ENCODE results near the gene UMODL1.
"Not testable (repeated sequence)": the region's sequence is repeated elsewhere in the genome, so short reads cannot be mapped to it uniquely, and the experiment has no call there.

UMODL1 gene

DNA sequence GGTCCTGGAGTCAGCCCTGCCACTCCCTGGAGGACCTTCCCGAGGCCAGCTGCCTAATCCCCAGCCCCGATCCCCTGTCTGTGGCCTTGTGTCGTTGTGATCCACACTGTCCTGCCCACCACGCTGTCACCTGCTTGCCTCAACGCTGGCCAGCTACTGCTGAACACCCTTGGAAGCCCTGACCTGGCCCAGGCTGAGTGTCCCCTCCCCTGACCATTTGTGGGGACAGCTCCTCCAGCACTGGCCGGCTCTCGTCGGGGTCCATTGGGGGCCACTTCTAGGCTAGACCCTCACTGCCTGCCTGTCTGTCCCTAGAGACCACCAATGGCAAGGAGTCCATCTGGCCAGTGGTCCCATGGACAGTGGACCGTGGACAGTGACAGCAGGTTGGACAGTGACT, 12.0 kb upstream of the UMODL1 start:
- no peak for DNase-seq (ENCODE audit: low read depth)

DNA sequence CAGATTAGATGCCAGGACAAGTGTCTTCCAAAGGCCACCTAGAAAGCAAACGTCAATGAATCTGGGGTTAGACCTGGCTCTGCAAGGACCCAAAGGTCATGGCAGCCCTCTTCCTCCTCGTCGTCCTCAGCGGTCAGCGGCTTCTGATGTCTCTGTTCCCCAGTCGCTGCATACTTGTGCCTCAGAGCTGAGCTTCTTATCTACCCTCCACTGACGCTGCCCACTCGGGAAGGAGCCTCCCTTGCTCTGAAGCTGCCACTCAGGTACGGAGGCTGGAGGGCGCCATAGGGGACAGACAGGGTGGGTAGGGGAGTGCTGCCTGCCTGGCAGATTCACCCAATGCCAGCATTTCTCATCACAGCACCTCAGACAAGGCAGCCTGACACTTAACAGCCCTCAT, 11.4 kb upstream of the UMODL1 start:
- no peak for DNase-seq (ENCODE audit: low read depth)

DNA sequence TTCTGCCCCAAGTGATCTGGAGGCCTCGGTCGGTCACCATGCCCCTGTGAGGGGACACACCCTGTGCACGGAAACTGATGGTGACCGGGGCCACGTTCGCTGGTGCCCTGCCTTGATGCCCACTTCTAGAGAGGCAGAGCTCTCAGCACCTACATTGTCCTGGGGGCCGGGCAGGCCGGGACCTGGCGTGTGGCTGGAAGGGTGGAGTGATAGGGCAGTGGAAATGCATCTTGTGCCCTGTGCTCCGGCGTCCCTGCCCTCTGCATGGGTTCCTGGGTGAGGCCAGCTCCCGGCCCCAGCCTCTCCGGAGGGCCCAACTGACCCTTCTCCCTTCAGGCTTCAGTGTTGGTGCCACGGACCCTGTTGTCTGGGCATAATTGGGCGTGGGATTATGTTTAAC, 11.0 kb upstream of the UMODL1 start:
- DNase-seq (ENCODE audit: low read depth), result no peak

DNA sequence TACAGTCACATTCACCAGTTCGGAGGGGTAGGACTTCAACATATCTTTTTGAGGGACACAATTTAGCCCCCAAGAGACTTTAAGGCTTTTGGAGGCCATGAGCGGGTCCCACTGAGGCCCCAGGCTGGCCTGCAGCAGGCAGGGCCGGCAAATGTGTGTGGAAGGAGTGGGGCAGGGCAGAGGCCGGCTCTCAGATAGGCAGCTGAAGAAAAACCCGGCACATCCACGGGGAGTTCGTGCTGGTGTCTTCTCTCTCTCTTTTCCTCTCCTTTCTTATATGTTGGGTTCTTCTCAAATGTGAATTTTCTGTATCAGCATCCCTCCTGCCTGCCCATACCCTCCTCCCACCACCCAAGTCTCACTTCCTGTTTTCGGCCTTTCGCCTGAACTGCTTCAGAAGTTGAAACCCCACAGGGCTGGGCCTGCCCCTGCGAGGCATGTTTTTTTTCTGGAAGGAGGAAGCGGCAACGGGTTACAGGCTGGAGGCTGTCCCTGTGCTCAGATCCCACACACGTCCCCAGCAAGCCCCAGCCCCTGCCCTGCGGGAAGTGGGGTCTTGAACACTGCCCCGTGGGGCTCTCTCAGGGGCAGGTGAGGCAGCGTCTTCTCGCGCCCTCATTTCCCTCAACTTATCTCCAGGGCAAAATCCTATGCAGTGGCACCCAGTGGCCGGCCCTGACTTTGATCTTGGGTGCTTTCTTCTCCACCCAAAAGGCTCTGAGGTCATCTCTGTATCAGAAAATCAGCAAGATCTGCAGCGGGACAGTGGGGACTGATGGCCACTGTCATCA, 9.7 kb upstream of the UMODL1 start:
- DNase-seq (ENCODE audit: low read depth), result no peak

DNA sequence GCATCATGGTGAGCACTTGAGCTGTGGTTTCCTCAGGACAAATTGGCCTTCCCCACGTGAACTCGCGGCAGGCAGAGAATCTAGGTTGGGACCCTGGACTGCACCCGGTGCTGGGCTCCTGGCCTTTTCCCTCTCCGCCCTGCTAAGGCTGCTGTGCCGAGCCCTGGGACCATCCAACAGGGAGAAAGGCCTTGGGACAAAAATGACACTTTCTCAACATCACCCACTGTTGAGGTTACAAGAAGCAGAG, 9.2 kb upstream of the UMODL1 start:
- no peak for DNase-seq (ENCODE audit: low read depth)

DNA sequence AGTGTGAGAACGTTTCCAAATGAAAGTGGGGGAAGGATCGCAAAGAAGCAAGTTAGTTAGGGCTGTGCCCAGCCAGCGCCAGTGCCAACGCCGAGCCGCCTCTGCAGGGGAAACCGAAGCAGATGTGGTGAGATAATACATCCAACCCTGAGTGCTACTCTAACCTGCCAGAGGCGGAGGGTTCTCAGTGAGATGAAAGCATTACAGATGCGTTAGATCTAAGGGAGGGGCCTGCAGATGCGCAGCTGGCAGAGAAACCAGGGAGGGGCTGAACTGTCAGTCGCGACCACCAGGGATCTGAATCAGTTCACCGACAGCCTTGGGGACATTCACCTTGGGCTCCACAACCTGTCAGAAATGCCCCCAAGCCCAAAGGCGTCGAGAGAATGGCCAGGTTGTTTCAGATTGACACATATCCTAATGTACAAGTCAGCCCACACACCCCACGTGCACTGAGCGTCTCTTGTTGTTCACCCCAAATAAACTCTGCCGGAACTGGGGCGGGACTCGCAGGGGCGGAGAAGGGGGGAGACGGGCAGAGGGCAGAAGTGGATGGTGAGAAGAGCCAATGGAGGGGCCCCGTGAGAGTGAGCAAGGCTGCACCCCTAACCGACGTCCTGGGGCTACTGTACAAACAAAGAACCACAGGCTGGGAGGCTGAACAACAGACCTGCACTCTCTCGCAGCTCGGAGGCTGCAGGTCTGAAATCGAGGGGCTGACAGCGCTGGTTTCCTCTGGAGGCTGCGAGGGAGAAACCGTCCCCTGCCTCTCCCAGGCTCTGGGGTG, 8.7 kb upstream of the UMODL1 start:
- DNase-seq (ENCODE audit: low read depth), result no peak

DNA sequence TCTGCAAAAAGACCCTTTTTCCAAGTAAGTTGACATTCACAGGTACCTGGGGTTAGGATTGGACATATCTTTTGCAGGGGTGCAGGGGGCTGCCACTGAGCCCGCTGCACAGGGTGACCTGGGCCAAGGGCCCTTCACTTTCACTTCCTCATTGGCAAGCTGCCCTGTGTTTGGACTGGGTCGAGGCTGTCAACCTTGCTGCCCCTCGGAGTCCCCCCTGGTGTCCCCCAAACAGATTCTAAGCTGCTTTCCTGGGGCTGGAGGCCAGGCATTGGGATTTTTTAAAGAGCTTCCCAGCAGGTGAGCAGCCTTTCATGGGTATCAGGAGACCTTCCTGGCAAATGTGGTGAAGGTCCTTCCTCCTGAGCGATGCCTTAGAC, 7.9 kb upstream of the UMODL1 start:
- DNase-seq (ENCODE audit: low read depth), result no peak

DNA sequence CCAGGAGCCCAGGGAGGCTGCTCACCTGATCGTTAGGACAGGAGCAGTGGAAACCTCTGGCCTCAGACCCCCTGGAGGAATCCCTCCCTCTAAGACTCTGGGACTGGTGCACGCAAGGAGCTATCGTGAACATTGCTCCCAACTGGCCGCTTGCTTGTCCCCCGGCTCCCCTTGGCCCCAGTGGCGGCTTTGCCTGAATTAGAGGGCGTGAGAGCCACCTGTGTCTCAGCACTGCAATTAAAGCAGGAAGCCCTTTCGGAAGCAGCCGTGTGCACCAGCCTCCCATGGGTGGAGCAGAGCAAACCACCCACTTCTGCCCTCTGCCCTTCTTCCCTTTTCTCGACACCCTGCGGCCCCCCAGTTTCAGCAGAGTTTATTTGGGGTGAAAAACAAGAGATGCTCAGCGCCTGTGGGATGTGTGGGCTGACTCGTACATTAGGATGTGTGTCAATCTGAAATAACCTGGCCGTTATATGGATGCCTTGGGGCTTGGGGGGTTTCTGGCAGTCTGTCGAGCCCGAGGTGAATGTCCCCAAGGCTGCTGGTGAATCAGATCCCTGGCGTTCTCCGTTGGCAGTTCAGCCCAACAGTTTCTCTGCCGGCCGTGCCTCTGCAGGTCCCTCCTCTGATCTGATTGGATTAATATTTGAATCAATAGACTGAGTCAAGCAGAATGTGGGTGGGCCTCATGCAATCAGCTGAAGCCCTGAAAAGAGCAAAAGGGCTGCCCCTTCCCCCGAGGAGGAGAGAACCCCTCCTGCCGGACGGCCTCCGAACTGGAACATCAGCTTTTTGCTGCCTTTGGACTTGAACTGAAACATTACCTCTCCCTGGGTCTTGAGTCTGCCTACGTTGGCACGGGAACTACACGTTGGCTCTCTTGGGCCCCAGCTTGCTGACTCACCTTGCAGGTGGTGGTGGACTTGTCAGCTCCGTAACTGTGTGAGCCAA, 7.3 kb upstream of the UMODL1 start:
- DNase-seq (ENCODE audit: low read depth), result no peak

DNA sequence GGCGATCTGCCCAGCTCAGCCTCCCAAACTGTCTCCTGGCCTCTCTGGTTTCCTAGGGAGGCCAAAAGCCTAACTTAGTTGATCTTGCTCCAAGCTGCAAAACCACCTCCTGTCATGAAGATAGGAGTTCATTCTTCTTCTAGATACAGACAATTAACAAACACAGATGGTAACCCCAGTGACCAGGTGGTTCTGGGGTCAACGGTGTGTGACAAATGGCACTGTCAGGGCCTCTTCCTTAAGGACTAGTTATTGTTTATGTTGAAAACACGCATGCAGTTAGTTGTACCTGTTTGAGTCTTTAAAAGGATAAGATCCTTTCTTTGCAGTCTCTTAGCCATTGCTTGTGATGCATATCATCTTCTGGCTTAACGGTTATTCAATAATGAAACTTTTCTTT, 4.6 kb upstream of the UMODL1 start:
- no peak for DNase-seq (ENCODE audit: low read depth)

DNA sequence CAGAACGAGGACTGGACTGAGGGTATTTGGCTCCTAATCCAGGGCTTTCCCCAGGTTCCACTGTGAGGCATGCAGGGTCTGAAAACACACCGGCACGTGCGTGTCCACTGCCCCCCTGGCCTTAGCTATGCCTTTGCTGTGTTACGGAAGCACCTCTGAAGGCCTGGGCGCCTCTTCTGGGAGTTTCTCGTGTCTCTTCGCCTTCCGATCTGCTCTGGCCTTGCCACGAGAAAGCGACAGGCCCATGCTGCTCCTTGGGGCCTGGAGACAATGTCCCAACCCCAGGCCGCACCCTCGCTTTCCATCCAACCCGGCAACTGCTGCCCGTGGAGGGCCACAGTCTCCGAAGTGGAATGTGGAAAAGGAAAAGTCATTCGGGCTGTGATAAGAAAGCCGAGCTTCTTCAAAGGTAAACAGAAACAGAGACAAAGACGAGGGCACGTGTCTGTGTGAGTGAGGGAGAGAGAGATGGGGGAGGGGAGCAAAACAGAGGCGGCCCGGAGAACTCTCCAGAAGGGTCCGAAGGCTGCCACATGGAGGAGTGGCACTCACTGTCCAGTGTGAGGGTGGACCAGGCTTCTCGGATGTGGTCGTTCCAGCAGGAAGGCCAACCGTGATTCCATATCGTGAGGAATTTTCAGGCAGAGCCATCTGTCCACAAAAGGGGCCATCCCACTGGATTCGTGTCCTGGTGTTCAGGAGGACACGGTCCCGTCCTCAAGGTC, 3.4 kb upstream of the UMODL1 start:
- DNase-seq (ENCODE audit: low read depth), result no peak

DNA sequence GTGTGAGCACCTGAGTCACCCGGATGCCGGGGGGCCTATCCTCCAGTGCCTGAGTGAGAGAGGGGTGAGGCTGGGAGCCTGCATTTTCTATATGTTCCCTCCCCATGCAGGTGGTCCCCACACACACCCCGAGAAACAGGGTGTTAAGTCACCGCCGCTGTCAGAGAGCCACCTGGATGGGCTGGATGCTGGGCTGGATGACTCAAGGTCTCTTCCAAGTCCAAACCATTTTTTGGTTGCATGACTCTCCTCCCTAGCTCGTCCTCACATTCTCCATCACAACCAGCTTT, 2.9 kb upstream of the UMODL1 start:
- DNase-seq (ENCODE audit: low read depth), result no peak

DNA sequence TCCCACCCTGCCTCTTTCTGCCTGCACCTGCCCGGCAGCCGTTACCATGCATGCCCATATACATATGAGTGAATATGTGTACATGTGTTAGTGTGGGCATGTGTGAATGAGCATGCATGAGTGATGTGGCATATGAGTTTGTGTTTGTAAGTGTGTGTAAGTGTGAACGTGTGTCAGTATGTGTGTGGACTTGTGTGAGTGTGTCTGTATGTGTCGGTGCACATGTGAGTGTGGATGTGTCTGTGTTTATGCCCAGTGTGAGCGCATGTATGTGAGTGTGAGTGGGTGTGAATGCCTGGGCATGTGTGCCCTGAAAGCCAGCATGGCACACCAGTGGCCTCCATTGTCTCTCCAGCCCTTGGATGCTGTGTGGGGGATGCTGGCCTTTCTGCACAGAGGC, 2.5 kb upstream of the UMODL1 start:
- no peak for DNase-seq (ENCODE audit: low read depth)

DNA sequence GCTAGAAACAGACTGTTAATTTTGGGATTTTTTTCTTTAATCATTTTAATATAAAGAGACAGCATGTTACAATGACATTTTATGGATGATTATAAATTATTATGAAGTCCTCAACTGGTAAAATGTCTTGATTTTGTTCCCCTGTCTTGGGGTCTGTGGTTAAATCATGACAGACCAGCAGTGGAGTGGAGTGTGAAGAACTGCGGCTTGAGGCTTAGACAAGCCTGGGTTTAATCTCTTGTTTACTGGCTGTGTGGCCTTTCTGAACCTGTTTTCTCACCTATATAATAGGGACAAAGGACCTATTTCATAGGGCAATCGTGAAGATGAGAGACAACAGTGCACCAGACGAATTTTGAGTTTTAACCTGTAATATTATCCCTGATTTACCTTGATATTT, 1.8 kb upstream of the UMODL1 start:
- DNase-seq (ENCODE audit: low read depth), result no peak

DNA sequence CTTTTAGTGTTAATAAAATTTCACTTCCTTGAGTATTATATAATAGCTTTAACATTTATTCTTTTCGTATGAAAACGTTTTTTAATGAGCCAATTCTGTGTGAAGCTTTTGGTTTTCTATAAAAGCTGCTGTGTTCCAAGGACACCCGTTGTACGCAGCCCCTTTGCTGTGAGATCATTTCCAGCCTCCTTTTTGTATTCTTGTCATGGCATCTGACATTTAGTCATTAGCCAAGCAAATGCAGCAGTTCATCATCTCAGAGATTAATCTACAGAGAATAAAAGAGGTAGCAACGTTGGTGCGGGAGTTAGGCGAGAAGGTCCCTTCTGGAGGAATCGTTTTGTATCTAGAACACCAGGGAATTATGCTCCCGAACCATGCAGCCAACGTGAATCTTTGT, 1.3 kb upstream of the UMODL1 start:
- DNase-seq (ENCODE audit: low read depth), result no peak

DNA sequence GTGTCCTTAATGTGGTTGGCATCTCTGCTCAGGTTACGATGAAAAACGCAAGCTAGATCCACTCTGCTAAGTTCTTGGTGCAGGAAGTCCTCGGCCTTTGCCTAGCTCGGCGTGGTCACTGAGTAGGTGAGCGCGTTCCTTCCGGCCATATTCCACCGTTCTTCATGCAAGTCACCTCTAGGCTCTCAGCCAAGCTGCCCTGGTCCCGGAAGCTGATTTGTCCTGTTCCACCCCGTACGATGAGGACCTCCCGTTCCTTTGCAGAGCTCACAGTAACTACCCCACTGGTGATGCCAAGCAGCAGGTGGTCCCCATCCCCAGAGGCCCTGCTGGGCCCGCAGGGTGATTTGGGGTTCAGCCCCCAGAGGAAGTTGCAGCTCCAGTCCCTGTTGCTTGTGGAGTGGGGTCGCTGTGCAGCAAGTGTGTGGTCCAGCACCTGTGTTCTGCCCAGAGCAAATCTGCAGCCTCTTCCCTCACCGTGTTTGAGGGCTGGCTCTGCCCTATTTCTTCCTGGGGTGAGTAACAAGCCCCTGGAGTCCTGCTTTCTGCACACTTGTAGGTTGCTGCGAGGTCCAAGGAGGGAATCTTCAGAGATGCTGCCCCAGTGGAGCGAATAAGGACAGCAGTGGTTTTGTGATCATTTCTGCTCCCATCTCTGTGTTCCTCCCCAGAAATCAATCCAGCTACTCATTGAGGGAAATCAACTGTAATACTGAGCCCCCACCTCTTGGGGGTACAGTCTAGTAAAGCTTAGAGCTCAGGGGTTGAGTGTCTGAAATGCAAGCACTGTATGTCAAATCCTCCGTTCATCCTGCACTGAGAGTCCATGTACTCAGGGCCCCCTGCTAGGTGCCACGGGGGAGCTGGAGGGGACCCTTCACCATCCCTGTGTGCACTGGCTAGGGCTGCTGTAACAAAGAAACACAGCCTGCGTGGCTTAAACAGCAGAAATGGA, 2.3 kb downstream of the UMODL1 start:
- no peak for DNase-seq (ENCODE audit: low read depth)

DNA sequence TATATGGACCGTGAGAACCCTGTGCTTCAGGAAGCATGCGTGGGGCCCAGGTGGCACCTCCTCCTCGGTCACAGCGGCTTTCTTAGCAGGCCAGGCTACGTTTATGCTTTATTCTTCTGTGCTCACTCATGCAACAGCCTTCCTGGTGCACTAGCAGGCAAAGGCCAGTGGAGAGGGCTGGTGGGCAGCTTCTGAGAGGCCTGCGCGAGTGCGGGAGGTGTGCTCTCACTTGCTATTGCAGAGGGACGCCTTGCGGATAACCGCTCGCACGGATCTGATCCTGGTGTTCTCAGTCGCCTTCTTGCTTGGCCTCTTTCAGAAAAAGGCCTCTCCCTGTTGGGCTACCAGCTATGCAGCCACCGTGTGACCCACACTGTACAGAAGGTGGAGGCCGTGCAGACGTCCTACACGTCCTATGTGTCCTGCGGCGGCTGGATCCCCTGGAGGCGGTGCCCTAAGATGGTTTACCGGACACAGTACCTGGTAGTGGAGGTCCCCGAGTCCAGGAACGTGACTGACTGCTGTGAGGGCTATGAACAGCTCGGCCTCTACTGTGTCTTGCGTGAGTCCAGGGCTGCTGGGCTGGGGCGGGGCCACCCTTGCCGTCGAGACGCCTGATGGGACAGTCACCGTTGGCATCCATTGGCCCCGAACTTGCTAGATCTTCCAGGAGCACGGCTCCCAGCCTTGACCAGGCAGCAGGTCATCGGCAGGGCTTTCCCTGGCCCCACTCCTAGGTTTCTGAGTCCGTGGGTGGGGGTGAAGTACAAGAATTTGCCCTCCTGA, 4.8 kb downstream of the UMODL1 start:
- DNase-seq (ENCODE audit: low read depth), result no peak

DNA sequence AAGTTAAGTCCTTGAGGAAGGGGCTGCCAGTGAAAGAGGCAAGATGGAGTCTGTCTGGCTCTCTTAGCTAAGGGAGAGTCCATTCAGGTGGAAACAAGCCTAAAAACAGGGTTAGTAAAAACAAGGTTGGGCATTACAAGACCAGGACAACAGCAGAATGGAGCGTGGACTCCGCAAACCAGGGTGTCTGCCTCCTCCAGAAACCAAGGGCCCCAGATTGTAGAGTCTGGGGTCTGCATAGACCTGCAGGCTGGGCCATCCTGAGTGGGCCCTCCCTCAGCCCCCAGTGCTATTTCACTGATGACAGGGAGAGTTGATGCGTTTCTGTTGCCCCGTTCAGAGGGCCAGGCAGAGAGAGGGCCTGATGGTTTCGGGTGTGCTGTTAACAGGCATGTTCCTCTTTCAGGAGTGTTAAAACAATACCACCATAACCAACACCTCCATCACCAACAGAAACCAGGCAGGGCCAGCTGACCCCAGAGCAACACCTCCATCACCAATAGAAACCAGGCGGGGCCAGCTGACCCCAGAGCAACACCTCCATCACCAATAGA, 6.6 kb downstream of the UMODL1 start:
- not testable (repeated sequence) for DNase-seq (ENCODE audit: low read depth)

DNA sequence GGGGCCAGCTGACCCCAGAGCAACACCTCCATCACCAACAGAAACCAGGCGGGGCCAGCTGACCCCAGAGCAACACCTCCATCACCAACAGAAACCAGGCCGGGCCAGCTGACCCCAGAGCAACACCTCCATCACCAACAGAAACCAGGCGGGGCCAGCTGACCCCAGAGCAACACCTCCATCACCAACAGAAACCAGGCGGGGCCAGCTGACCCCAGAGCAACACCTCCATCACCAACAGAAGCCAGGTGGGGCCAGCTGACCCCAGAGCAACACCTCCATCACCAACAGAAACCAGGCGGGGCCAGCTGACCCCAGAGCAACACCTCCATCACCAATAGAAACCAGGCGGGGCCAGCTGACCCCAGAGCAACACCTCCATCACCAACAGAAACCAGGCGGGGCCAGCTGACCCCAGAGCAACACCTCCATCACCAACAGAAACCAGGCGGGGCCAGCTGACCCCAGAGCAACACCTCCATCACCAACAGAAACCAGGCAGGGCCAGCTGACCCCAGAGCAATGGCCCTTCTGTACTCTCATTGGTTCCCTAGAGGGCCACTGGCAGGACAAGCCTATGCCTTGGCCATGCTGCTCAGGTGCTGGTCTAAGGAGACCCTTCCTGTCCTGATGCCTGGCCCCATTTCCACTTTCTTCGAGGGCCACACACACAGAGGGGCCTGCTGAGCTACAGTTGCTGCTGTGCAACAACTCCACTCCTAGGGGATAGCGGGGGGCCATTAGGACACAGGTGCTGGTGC, 7.3 kb downstream of the UMODL1 start:
- not testable (repeated sequence) for DNase-seq (ENCODE audit: low read depth)

All from fibroblast of the conjunctiva (primary cell).